ENCODE results near the gene HSFX4. TPM values are rescaled to one million over a fixed set of nuclear protein-coding genes. Genes with fewer than 3 reads are reported as not detected.

Gene HSFX4
- total and polyA plus RNA-seq, 3 donors from 2014 or later, result 2.4 to 9.7 (median 6.0) TPM

GRCh38 chrX:149962859-149963757, 33.7 kb downstream of the HSFX4 start:
- peak; percentile 76 for DNase-seq
- no peaks in the 10 kb centered on the region for H3K27me3 ChIP-seq
- no peak for TF ChIP-seq POLR2A (IDR thresholded peaks at IDR 0.05)
- peak; percentile 38 to 58 (median 57) for TF ChIP-seq CTCF (IDR thresholded peaks at IDR 0.05)
- H3K36me3 ChIP-seq (ENCODE audit: low read depth, missing control alignments), result no peaks in the 10 kb centered on the region
- H3K4me1 ChIP-seq, result peaks cover 4% of the 10 kb centered on the region
- peak overlapping the region in 1 of 2 donors; percentile 61 for H3K27ac ChIP-seq
- no peak overlapping the region for H3K4me3 ChIP-seq
- intact Hi-C loops (cut with DNase I; ENCODE audit: low total_unique reads), result no loop called here
- H3K9me3 ChIP-seq, result no peaks in the 10 kb centered on the region
- WGBS, 2 donors, result 39 to 44% methylated on average over 9 of the region's 9 CpGs

GRCh38 chrX:149979126-149979644, 49.8 kb downstream of the HSFX4 start:
- H3K9me3 ChIP-seq, result no peaks in the 10 kb centered on the region
- no peaks in the 10 kb centered on the region for H3K27me3 ChIP-seq
- intact Hi-C loops (cut with DNase I; ENCODE audit: low total_unique reads), result no loop called here
- TF ChIP-seq POLR2A (IDR thresholded peaks at IDR 0.05) (no peak), CTCF (IDR thresholded peaks at IDR 0.05) (no peak)
- no peak overlapping the region for H3K27ac ChIP-seq
- H3K4me3 ChIP-seq, result no peak overlapping the region
- H3K4me1 ChIP-seq, result peaks cover 9% of the 10 kb centered on the region
- no peak for DNase-seq
- WGBS, 2 donors, result 66 to 91% methylated on average over 3 of the region's 3 CpGs
- no peaks in the 10 kb centered on the region for H3K36me3 ChIP-seq (ENCODE audit: low read depth, missing control alignments)

Other genes with a start within 250 kb of the HSFX4 start
- 1 to 10 TPM; 6.8 to 9.8 TPM for gene MAGEA11, start 217.5 kb upstream of the HSFX4 start, total RNA-seq
- 9.4 TPM for gene MAGEA11, start 217.5 kb upstream of the HSFX4 start, polyA plus RNA-seq (ENCODE audit: insufficient read depth, low read depth, low replicate concordance)
- gene HSFX1, start 155.5 kb upstream of the HSFX4 start, total RNA-seq, result 1 to 10 TPM; 4.0 to 9.8 TPM
- 1.3 TPM for gene HSFX1, start 155.5 kb upstream of the HSFX4 start, polyA plus RNA-seq (ENCODE audit: insufficient read depth, low read depth, low replicate concordance)
- gene MAGEA9, start 147.6 kb upstream of the HSFX4 start, total RNA-seq, result not detected
- 6.4 TPM for gene MAGEA9, start 147.6 kb upstream of the HSFX4 start, polyA plus RNA-seq (ENCODE audit: insufficient read depth, low read depth, low replicate concordance)
- gene MAGEA8, start 48.4 kb upstream of the HSFX4 start, total RNA-seq, result 1 to 10 TPM; 1.1 to 2.0 TPM
- 2.9 TPM for gene MAGEA8, start 48.4 kb upstream of the HSFX4 start, polyA plus RNA-seq (ENCODE audit: insufficient read depth, low read depth, low replicate concordance)
- 10 to 100 TPM; 35.1 to 42.0 TPM for gene EOLA2, start 8.9 kb downstream of the HSFX4 start, total RNA-seq
- 28.0 TPM for gene EOLA2, start 8.9 kb downstream of the HSFX4 start, polyA plus RNA-seq (ENCODE audit: insufficient read depth, low read depth, low replicate concordance)